Measurements from ENCODE around the gene PLPPR5.

GRCh38 chr1:98964198-98964597 lies 40.5 kb downstream of the PLPPR5 start:
- TF ChIP-seq POLR2A (IDR thresholded peaks at IDR 0.05) (no peak), POLR2AphosphoS5 (IDR thresholded peaks at IDR 0.05) (no peak), CTCF (IDR thresholded peaks at IDR 0.05) (no peak), EP300 (IDR thresholded peaks at IDR 0.05) (no peak)

Measured in suprapubic skin (tissue), 4 donors.